ENCODE measurements around the gene TRDN.

DNA sequence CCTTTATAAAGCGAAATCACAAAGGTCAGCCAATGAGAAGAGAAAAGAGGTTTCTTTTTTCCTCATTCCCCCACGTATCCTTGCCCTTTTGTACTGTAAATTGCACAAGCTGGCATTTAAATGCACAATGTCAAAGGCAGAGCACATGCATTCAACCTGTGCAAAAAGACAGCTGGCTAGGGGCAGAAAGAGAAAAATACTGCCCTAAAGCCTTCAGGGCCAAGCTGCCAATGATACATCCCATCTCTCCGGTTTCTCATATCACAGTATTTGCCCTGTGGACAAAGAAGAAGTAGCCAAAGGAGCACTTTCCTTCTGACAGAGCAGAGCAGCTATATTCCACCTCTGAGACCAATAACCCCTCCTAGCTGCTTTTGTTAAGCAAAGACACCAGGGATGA lies 219.2 kb downstream of the TRDN start:
- TF ChIP-seq CTCF (IDR thresholded peaks at IDR 0.05) = no peak
- TF ChIP-seq KAT7 (CRISPR knock-in tag; IDR thresholded peaks at IDR 0.05; ENCODE audit: borderline replicate concordance) = no peak
- TF ChIP-seq SP1 (CRISPR knock-in tag; conservative IDR thresholded peaks at IDR 0.05) = no peak
